Activated CD4-positive, alpha-beta T cell treated with anti-CD3 and anti-CD28 coated beads for 24 hours (primary cell): ENCODE results near the gene AFTPH.

Experiments used
- DNase-seq, 2 donors: peaks; one replicate each; pipeline ENCODE4 v3.0.0-alpha.2; 2020; ENCODE audit warnings: low read depth in 2 of 2

AFTPH gene

GRCh38 chr2:64632835-64633819 is 109.0 kb downstream of the AFTPH start:
- no peak for DNase-seq

DNA sequence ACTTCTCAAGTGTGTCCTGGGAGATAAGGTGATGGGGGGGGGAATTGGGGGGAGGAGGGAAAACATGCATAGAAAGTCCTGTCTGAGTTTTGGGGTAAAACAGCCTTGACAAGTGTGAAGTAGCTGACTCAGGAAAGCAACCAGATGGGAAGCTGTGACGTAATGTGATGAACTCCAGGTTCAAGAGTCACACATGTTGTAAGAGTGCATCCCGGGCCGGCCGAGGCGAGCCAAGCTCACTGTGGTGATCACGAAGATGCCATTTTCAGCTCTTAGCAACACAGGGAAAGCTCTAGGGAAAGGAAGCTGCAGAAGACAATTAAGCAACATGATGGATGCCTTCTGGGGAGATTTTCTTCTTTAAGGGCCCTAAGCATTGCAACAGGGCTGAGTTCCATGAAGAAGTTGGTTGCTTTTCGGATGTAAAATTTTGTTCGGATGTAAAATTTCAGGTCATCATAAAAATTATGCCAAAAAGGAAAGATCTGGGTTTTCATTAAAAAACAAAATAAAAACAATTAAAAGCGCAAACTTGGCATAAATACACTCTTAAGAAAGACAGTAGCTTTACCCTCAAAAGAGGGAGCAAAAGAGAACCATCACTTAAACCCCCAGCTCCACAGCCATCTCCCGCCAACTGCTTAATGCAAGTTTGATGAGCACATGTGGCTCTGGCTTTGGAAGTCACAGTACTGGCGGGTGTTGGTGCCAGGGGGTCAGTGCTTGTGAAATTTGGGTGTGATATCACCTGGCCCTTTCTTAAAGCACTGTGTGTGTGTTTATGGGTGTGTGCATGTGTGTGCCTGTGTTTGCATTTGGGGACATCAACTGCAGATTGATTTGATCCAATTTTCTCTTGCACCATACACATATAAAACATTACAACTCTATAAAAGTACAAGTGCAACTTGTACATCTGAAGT is 110.5 kb downstream of the AFTPH start:
- DNase-seq: no peak

GRCh38 chr2:64635976-64636911 is 112.1 kb downstream of the AFTPH start:
- DNase-seq: no peak

- DNase-seq: no peak
Measured at GRCh38 chr2:64637000-64637635, 113.0 kb downstream of the AFTPH start.

DNA sequence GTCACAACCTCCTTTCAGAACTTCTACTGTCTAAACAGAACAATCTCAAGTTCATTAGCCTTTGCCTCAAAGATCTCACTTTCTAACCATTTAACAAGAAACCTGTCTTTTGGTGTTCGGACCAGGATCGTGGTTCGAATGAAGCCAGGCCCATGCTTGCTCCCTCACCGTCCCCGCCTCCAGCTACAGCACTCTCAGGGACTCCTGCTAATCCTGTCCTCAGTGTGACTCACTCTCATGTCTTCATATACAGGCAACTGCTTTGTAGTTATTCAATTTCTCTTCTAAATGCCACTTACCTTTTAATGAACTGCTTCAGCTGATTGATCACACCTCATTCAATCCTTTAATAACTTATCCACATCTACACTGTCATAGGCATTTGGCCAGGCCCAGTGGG is 113.8 kb downstream of the AFTPH start:
- DNase-seq: no peak

DNA sequence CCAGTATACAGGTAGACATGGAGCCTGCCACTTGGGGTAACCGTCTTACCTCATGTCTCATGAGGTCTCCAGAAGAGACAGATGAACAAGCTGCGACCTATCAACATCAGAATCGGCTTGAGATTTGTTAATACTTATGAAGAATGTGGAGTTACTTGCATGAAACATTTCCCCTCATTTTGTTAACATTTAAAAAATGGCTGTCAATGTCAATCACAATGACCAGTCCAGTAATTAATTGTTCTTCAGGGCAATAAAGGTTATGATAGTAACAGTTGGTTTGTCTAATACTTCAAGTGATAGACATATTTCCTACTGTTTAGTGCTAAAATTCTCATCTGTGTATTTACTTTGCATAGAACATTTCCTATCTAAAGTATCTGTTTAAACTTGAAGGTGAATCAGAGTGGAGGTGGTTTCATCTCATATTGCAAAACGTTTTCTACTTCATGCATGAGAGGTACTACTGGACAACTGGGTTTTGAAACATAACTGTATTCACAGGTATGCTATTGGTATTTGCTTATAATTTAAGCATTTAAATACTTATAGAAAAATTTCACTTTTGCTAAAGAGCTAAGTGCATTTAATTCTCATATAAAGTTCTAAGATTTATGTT is 114.5 kb downstream of the AFTPH start:
- DNase-seq: no peak

DNA sequence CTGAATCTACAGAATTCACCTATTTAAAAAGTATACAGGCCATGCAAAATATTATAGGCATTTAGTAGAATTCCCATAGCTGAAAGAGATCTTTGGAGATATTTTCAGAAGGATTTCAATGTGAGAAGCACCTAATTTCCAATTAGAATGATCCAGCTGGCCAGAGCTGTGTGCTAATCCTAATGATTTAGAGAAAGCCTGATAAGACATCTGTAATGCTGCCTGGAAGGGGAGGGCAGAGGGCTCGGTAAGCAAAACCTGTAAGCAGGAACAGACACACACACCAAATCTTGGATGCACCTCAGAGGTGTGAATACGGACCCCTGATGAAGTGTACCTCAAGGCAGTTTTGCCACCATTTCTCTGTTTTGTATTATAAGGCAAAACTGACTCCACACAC is 115.6 kb downstream of the AFTPH start:
- DNase-seq: no peak

- DNase-seq: no peak
Measured at GRCh38 chr2:64640153-64641044, 116.3 kb downstream of the AFTPH start.

- DNase-seq: no peak
Measured at GRCh38 chr2:64641599-64641998, 117.5 kb downstream of the AFTPH start.
